HG02885 (cell line): ENCODE results near the gene PDIA2.
A peak's percentile ranks its signal among the peaks of the same experiment; 100 is the strongest.
"Not testable (repeated sequence)": the region's sequence is repeated elsewhere in the genome, so short reads cannot be mapped to it uniquely, and the experiment has no call there.

Experiments
- ATAC-seq: cut with Tn5 transposase; IDR thresholded peaks from one replicate; pipeline ENCODE4 v1.9.1; 2021; ENCODE audit warnings: mild to moderate bottlenecking; ENCODE audit not compliant: unreplicated experiment, poor library complexity

The PDIA2 gene, protein sequence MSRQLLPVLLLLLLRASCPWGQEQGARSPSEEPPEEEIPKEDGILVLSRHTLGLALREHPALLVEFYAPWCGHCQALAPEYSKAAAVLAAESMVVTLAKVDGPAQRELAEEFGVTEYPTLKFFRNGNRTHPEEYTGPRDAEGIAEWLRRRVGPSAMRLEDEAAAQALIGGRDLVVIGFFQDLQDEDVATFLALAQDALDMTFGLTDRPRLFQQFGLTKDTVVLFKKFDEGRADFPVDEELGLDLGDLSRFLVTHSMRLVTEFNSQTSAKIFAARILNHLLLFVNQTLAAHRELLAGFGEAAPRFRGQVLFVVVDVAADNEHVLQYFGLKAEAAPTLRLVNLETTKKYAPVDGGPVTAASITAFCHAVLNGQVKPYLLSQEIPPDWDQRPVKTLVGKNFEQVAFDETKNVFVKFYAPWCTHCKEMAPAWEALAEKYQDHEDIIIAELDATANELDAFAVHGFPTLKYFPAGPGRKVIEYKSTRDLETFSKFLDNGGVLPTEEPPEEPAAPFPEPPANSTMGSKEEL

DNA sequence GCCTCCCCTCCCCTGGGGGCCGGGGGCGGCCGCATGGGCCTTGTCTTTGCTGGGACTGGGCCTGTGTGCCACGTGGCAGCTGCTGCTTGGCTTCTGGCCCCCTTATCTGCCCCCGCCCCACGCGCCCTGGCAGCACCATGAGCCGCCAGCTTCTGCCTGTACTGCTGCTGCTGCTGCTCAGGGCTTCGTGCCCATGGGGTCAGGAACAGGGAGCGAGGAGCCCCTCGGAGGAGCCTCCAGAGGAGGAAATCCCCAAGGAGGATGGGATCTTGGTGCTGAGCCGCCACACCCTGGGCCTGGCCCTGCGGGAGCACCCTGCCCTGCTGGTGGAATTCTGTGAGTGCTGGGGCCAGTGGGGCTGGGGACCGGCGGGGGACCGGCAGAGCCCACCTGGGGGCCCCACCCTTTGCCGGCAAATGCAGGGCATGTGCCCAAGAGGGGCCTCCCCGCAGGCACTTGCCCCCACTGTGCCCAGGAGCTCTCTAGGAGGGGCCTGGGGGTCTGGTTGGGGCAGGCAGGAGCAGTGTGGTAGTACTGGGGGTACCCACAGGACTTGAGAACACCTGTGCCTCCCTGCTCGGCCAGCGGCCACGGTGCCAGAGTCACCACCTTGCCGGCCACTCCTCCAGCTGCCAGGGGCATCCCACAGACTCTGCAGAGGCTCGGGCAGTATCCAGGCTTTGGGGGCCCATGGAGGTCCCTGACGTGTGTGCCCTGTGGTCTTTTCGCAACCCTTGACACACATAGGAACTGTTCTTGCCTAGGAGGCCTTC lies at the start of gene PDIA2:
PDIA2 (plus strand) TSS at position 132 of the 773 bp plus-strand sequence; CDS start at position 138, 6 bp downstream.
- no peak for ATAC-seq

DNA sequence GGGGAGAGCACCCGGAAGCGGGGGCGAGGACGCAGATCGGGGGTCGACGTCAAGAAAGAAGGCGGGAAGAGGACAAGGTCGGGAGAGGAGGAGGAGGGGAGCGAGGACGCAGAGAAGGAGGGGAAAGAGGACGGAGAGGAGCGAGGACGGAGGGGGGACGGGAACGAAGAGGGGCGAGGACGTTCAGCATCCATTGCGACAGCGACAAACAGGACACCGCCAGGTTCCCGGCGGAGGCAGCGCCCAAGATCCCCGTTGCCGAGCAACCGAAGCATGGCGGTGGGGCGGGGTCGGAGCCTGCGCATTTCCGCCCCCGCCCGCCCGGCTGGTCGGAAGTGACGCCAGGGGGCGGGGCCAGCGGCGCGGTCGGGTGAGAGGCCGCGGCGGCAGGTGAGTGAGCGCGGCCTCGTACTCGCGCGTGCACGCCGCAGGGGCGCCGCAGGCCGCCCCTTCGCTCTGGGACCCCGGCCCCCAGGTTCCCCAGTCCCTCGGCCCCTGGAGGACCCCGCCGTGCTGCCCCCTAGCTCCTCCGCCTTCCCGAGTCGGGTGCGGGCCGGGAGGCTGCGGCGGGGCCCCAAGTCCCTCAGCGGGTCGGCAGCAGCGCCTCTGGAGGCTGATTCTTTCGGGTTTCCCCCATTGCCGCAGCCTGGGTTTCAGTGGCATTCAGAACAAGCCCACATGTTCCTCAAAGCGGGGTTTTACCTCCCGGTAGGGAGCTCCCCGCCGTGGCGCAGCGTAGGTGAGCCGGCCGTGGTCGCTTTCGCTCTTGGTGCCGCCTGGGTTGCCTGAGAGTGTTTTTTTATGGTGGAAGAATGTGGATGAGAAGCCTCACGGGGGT lies 48.3 kb upstream of the PDIA2 start, which contains the start of gene FAM234A:
FAM234A (plus strand) TSS at position 354 of the 838 bp plus-strand sequence. CDS start 19,593 bp downstream, outside the sequence.
- peak; percentile 90 for ATAC-seq

DNA sequence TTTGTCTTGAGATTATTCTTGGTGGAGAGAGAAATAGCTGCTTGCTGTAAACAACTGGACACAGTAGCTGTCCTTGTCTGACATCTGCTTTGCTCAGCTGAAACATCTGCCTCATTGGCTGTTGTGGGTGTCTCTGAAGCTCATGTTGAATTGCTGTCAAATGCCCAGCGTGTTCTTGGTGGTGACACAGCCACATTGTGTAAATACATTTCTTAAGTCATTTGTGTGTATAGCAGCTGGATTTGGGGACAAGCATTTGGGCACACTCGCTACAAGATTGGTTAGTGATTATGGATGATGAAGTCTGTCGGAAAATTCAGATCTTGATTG lies 43.1 kb upstream of the PDIA2 start:
- no peak for ATAC-seq

DNA sequence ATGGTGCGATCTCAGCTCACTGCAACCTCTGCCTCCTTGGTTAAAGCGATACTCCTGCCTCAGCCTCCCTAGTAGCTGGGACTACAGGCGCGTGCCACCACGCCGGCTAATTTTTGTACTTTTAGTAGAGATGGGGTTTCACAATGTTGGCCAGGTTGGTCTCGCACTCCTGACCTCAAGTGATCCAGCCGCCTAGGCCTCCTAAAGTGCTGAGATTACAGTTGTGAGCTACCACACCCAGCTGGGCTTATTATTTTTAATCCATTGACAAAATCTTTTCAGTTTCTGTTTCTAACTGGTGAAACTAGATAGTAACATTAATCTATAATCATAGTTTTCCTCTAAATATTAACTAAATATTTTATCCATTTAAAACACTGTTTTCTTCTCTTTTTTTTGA lies 42.4 kb upstream of the PDIA2 start:
- no peak for ATAC-seq

DNA sequence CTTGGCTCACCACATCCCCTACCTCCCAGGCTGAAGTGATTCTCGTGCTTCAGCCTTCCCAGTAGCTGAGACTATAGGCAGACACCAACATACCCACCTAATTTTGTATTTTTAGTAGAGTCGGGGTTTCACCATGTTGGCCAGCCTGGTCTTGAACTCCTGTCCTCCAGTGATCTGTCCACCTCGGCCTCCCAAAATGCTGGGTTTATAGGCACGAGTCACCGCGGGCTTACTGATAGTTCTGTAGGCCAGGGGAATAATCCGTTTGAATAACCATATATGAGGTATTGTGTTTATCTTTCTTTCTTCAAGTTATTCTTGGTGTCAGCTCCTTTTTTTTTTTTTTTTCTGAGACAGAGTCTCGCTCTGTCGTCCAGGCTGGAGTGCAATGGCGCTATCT lies 40.7 kb upstream of the PDIA2 start:
- no peak for ATAC-seq

DNA sequence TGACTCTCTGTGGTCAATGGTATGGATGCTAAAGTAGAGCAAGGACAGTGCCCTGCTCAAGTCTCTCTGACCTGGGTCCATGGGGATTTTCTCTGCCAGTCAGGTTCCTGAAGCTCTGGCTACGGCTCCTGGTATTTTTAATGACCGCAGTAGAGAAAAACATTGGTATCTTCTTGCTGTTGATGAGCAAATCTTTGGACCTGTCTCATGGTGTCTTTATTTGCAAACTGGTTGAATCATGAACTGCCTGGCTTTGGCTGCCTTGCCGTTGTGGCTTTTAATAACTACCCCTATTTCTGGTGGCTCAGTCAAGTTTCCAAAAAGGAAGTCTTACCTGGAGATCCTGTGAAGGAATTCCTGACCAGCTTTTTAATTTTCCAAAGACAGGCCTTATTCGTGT lies 39.6 kb upstream of the PDIA2 start:
- ATAC-seq = no peak

DNA sequence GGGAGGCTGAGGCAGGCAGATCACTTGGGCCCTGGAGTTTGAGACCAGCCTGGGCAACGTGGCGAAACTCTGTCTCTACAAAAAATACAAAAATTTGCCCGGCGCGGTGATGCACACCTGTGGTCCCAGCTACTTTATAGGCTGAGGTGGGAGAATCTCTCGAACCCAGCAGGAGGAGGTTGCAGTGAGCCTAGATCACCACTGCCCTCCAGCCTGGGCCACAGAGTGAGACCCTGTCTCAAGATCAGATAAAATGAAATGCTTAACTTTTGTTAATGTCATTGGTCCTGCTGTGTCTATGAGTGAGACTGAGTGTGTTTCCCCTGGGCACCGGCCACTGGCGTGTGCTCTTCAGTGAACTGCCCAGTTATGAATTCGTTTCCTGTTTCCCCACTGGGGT lies 37.9 kb upstream of the PDIA2 start:
- ATAC-seq = no peak

DNA sequence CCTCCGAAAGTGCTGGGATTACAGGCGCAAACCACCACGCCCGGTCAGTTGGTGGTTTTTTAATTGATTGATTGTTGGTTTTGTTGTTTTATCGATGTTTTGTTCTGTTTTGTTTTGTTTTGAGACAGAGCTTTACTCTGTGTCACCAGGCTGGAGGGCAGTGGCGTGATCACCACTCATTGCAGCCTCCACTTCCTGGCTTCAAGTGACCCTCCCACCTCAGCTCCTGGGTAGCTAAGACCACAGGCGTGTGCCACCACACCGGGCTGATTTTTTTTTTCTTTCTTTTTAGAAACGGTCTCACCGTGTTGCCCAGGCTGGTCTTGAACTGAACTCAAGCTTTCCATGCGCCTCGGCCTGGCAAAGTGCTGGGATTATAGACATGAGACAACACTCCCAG lies 35.9 kb upstream of the PDIA2 start:
- no peak for ATAC-seq

DNA sequence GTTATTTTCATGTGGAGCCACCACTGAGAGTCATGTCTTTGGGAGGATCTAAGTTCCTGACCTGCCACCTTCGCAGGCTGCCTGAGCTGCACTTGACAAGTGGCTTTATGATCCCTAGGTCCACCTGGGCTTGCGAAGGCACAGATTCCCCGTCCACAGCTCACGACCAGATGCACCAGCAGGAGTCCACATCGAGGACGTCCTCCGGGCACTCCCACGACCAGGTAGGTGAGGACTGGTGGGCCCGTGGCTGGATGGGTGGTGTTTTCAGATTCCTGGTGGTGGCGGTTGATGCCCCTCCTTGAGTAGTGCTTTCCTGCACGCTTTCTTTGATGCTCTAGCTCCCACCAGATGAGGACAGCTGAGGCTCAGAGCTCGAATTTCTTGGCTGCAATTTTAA lies 33.5 kb upstream of the PDIA2 start:
- no peak for ATAC-seq

DNA sequence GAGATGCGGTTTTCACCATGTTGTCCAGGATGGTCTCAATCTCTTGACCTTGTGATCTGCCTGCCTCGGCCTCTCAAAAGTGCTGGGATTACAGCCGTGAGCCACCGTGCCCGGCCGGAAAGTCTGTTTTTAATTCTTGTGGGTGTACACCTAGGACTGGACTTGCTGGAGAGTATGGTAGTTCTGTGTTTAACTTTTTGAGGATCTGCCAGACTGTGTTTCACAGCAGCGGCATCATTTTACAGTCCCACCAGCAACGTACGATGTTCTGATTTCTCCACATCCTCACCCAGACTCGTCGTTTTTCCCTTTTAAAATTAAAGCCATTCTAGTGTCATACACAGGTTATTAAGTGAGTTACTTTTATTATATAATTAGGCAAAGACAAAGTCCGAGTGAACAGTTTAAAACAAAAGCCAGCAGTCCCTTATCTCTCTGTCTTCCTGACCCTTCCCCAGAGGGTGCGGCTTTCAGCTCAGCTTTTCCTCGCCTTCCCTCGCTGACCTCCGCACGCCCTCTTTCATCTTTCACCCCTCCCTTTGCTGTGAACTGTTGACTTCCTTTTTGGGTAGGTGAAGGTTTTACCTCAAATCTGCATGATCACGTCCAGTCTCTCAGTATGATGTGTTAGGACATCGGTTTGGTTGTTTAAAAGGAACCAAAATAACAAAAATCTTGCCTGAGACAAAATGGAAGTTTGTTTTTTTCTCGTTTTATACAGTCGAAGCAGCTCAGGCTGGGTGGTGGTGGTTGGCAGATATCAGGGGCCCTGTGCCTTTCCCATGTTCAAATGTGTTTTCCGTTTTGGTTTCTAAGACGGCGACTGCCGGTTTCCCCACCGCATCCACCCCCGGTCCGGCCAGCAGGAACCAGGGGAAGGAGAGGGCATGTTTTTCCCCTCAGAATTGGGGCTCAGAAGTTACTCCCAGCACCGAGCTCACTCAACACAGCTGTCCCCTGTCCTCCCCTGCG lies 30.3 kb upstream of the PDIA2 start:
- ATAC-seq = no peak

DNA sequence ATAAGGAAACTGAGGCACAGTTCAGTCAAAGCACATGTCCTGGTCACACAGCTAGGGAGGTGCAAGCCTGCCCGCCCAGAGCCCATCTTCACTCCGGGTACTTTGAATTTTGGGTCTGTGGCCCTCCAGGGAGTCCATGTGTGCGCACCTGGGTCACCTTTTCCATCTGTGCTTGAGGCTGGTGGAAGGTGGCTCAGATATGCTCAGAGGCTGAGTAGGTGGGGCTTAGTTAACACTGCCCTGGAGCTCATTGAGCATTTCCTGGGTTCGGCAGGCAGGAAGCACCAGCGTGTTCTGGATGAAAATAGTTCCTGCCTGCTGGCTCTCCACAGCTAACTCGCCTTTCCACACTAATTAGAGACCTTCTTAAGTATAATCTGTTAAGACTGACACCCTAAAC lies 29.1 kb upstream of the PDIA2 start:
- ATAC-seq = no peak

DNA sequence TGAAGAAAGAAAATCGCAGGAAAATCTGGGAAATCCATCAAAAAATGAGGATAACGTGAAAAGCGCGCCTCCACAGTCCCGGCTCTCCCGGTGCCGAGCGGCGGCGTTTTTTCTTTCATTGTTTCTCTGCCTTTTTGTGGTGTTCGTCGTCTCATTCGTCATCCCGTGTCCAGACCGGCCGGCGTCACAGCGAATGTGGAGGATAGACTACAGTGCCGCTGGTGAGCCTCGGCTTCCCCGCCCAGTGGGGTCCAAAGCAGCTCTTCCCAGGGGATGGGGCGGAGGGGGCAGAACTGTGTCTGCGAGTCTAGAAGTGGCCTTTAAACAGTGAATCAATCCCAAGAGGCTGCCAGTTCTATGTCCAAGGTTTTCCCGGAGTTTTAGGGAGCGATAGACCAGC lies 28.5 kb upstream of the PDIA2 start:
- no peak for ATAC-seq

DNA sequence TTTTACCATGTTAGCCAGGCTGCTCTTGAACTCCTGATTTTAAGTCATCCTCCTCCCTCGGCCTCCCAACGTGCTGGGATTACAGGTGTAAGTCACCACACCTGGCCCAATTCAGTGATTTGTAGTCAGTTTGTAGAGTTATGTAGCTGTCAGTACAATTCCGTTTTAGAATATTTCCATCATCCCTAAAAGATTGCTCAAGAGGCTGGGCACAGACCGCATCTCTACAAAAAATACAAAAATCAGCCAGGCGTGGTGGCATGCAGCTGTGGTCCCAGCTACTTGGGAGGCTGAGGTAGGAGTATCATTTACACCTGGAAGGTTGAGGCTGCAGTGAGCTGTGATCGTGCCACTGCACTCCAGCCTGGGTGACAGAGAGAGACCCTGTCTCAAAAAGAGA lies 27.8 kb upstream of the PDIA2 start:
- ATAC-seq = no peak

DNA sequence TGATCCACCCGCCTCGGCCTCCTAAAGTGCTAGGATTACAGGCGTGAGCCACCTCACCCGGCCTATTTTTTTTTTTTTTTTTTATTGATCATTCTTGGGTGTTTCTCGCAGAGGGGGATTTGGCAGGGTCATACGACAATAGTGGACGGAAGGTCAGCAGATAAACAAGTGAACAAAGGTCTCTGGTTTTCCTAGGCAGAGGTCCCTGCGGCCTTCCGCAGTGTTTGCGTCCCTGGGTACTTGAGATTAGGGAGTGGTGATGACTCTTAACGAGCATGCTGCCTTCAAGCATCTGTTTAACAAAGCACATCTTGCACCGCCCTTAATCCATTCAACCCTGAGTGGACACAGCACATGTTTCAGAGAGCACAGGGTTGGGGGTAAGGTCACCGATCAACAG lies 24.9 kb upstream of the PDIA2 start:
- not testable (repeated sequence) for ATAC-seq

DNA sequence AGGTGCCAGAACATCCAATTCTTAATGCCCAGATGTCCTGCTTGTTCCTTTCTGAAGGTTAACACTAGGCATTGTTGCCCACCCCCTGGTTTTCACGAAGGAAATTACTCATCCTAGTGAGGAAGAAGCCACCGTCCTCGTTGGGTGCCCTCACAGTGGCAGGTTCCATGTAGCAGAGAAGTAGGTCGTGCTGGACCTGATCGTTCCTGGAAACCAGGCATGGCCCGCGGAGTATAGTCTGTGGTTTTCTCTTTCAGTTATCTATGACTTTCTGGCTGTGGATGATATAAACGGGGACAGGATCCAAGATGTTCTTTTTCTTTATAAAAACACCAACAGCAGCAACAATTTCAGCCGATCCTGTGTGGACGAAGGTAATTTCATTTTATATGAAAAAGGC lies 23.7 kb upstream of the PDIA2 start:
- no peak for ATAC-seq

DNA sequence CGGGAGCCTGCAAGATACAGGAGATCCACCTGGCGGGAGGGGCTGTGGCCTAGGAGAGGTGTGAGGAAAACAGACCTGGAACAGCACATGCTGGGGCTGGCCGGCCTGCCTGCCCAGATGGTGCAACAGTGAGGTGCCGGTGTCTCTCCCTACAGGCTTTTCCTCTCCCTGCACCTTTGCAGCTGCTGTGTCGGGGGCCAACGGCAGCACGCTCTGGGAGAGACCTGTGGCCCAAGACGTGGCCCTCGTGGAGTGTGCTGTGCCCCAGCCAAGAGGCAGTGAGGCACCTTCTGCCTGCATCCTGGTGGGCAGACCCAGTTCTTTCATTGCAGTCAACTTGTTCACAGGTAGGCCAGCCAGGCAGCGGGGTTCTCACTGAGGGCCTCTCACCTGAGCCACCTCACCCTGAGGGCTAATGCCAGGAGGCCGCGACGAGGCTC lies 23.1 kb upstream of the PDIA2 start:
- no peak for ATAC-seq

DNA sequence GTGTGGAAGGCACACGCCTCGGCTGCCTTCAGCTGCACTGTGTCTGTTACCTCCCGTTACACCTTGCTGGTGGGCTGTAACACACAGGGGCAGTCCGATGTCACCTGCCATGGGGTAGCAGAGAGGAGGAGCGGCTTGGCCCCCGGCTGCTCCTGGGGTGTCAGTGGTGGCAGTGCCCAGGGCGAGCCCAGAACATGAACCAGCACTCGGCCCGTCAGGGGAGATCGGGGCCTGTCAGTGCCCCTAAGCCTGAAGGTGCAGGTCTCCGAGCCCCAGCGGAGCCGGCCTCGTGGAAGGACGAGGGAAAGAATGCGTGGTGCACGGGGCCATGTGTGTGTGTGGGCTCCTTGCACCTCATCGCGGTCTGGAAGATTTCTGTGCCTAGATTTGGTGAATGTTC lies 22.6 kb upstream of the PDIA2 start:
- no peak for ATAC-seq

DNA sequence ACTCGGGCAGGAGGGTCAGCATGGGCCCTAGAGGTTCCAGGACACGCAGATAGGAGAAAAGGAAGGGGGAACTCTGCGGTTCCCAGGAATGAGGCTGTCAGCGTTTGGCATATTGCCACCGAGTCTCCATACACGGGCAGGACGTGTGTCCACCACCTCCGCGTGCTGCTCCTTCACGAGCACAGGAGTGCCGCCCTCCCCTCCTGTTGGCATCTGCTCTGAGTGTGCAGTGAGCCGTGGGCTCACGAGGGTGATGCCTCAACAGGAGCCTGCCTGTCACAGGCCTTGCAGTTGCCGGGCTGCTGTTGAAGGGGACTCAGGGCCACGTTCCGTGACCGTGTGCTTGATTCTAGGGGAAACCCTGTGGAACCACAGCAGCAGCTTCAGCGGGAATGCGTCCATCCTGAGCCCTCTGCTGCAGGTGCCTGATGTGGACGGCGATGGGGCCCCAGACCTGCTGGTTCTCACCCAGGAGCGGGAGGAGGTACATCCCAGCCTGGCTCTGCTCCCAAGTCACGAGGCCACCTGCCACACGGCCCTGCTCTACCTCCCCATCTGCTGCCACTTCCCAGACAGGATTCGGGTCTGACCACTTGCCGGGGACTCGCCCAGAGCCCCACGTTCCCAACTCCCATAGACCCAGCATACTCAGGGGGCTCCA lies 21.8 kb upstream of the PDIA2 start:
- ATAC-seq = no peak
